ENCODE data around the gene ENO3. TPM values are rescaled to one million over a fixed set of nuclear protein-coding genes. Genes with fewer than 3 reads are reported as not detected.

Gene ENO3
- total RNA-seq, 1 experiment from 2014 or later: 23.4 TPM

GRCh38 chr17:4987767-4988567 lies 37.0 kb downstream of the ENO3 start:
- no peaks in the 10 kb centered on the region; the same call in 1 of the 2 replicates for H3K36me3 ChIP-seq (ENCODE audit: control insufficient read depth, insufficient read depth, low read length)
- in situ Hi-C loops (cut with HindIII; ENCODE audit: low pct_unique_long_range_greater_than_20kb, low sequenced_read_pairs): no loop called here
- H3K9me3 ChIP-seq (ENCODE audit: control insufficient read depth, insufficient read depth, low read depth, low read length): no peaks in the 10 kb centered on the region
- intact Hi-C loops (cut with micrococcal nuclease; ENCODE audit: unreplicated experiment): no loop called here
- H3K27me3 ChIP-seq (ENCODE audit: control insufficient read depth, insufficient read depth, low read length): no peaks in the 10 kb centered on the region
- ATAC-seq: peak; percentile 36; the same call in 1 of the 2 replicates
- CTCF ChIA-PET: interaction anchor here (0.8 kb wide), 1 partner anchor 76 kb away, joined by 6 read pairs; no protein-coding TSS in a partner anchor
- H3K27ac ChIP-seq (ENCODE audit: low read length): peak overlapping the region; percentile 85
- no peak for TF ChIP-seq POLR2AphosphoS5 (IDR thresholded peaks at IDR 0.05; ENCODE audit: low read depth, low read length)
- TF ChIP-seq CTCF (IDR thresholded peaks at IDR 0.05): no peak
- no peak for TF ChIP-seq TCF7L2 (IDR thresholded peaks at IDR 0.05; ENCODE audit: low read depth, low read length)
- no peak for TF ChIP-seq REST (IDR thresholded peaks at IDR 0.05; ENCODE audit: insufficient read depth in 1 of 2, low read depth in 2 of 2, low read length in 1 of 2)
- no peak for DNase-seq (ENCODE audit: low read depth, low spot score)
- H3K4me3 ChIP-seq (ENCODE audit: low read depth in 2 of 2, low read length in 2 of 2): peak overlapping the region; percentile 67 to 75
- peaks cover 6% of the 10 kb centered on the region; the same call in 1 of the 2 replicates for H3K4me1 ChIP-seq (ENCODE audit: control insufficient read depth, insufficient read depth, low read length)
- POLR2A ChIA-PET: no interaction called here
- TSS peak; percentile 92 for BruUV-seq (replicated peaks)

GRCh38 chr17:4994081-4994595 lies 43.2 kb downstream of the ENO3 start:
- Histone ChIP-seq H3K4me3 (ENCODE audit: low read depth in 2 of 2, low read length in 2 of 2) (no peak overlapping the region), H3K4me1 (ENCODE audit: control insufficient read depth, insufficient read depth, low read length) (no peaks in the 10 kb centered on the region), H3K27ac (ENCODE audit: low read length) (no peak overlapping the region), H3K27me3 (ENCODE audit: control insufficient read depth, insufficient read depth, low read length) (no peaks in the 10 kb centered on the region), H3K36me3 (ENCODE audit: control insufficient read depth, insufficient read depth, low read length) (no peaks in the 10 kb centered on the region; the same call in 1 of the 2 replicates), H3K9me3 (ENCODE audit: control insufficient read depth, insufficient read depth, low read depth, low read length) (no peaks in the 10 kb centered on the region)
- in situ Hi-C loops (cut with HindIII; ENCODE audit: low pct_unique_long_range_greater_than_20kb, low sequenced_read_pairs) (no loop called here), intact Hi-C loops (cut with micrococcal nuclease; ENCODE audit: unreplicated experiment) (no loop called here)
- POLR2A ChIA-PET: no interaction called here
- BruUV-seq (replicated peaks): no TSS peak
- DNase-seq (ENCODE audit: low read depth, low spot score) (no peak), ATAC-seq (no peak)
- TF ChIP-seq SIN3A (IDR thresholded peaks at IDR 0.05; ENCODE audit: borderline replicate concordance, insufficient read depth, low read depth, low read length) (no peak), CTCF (IDR thresholded peaks at IDR 0.05) (no peak), TCF7L2 (IDR thresholded peaks at IDR 0.05; ENCODE audit: low read depth, low read length) (no peak), POLR2AphosphoS5 (IDR thresholded peaks at IDR 0.05; ENCODE audit: low read depth, low read length) (no peak), REST (IDR thresholded peaks at IDR 0.05; ENCODE audit: insufficient read depth in 1 of 2, low read depth in 2 of 2, low read length in 1 of 2) (no peak)
- CTCF ChIA-PET: no interaction called here

Data from Panc1 (cell line).